BE2C (cell line): Measurements from ENCODE around the gene CALCOCO1.

ENCODE experiments used
- DNase-seq: peaks from one replicate; pipeline ENCODE4 v3.0.0-alpha.2; 2020
- H3K27me3 ChIP-seq: fragments of 250-450 bp; sonication (Bioruptor Pico); 2 replicates; pipeline ENCODE4 v1.5.1; 2020; ENCODE audit warnings: mild to moderate bottlenecking
- H3K36me3 ChIP-seq: fragments of 250-450 bp; sonication (Bioruptor Pico); 2 replicates; pipeline ENCODE4 v1.5.1; 2020; ENCODE audit warnings: mild to moderate bottlenecking
- H3K4me1 ChIP-seq: fragments of 250-450 bp; sonication (Bioruptor Pico); 2 replicates; pipeline ENCODE4 v1.5.1; 2020
- H3K4me3 ChIP-seq: 2 replicates; pipeline ENCODE4 v1.5.1; 2011; ENCODE audit warnings: low read depth, low read length
- H3K9me3 ChIP-seq: fragments of 250-450 bp; sonication (Bioruptor Pico); 2 replicates; pipeline ENCODE4 v1.5.1; 2020
- TF ChIP-seq, protein P1 (sequence below): IDR thresholded peaks from 2 replicates; pipeline ENCODE4 v1.5.1; 2012; ENCODE audit warnings: mild to moderate bottlenecking, low read depth, low read length

CALCOCO1 gene

DNA sequence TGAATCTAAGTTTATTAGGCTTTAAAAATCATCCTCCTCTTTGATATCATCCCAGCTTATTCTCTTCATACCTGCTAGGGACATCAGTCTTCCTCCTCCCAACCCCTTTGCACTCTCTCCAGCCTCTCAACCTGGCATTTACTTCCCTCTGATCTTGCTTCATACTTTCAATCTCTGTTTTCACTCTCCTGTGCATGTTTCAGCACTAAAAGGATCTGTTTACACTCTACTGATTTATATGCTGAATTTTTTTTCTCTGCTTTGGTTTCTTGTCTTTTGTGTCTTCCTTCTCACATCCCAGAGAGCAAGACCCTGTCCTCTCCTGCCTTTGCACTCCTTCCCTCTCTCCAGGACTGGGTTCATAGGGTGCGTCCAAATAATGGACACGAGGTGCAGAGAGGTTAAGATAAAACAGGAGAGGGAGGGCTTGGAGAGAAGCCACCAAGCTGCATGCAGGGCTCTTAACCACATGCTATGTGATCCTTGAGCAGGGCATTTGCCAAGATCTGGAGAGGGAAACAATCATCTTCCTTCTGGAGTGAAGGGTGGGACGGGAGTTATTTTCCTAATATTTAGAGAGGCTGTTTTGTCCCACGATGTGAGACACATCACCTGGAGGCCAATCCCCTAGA is 27.5 kb upstream of the CALCOCO1 start:
- Histone ChIP-seq H3K4me3 (no peak overlapping the region), H3K27me3 (peaks cover 78% of the 10 kb centered on the region), H3K9me3 (no peaks in the 10 kb centered on the region), H3K4me1 (peaks cover 3% of the 10 kb centered on the region; the same call in 1 of the 2 replicates), H3K36me3 (no peaks in the 10 kb centered on the region)
- TF ChIP-seq, protein P1, sequence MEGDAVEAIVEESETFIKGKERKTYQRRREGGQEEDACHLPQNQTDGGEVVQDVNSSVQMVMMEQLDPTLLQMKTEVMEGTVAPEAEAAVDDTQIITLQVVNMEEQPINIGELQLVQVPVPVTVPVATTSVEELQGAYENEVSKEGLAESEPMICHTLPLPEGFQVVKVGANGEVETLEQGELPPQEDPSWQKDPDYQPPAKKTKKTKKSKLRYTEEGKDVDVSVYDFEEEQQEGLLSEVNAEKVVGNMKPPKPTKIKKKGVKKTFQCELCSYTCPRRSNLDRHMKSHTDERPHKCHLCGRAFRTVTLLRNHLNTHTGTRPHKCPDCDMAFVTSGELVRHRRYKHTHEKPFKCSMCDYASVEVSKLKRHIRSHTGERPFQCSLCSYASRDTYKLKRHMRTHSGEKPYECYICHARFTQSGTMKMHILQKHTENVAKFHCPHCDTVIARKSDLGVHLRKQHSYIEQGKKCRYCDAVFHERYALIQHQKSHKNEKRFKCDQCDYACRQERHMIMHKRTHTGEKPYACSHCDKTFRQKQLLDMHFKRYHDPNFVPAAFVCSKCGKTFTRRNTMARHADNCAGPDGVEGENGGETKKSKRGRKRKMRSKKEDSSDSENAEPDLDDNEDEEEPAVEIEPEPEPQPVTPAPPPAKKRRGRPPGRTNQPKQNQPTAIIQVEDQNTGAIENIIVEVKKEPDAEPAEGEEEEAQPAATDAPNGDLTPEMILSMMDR: no peak
- DNase-seq: no peak

DNA sequence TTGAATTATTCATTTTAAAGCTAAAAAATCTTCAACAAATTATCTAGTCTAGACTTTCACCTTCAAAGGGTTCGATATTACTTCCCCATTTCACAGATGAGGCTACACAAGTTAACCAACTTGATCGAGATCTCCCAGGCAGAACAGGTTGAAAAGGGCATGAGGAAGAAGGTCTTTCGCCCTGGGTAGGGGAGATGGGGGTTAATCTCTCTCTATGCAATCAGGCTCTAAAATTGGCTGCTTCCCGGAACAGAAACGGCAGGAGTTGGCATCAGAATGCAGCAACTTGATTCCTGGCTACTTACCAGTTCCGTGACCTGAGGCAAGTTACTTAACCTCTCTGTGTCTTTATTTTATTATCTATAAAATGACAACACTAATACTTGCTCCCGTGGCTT is 26.9 kb upstream of the CALCOCO1 start:
- no peak overlapping the region for H3K4me3 ChIP-seq
- no peak for DNase-seq
- H3K36me3 ChIP-seq: no peaks in the 10 kb centered on the region
- no peaks in the 10 kb centered on the region for H3K9me3 ChIP-seq
- H3K27me3 ChIP-seq: peaks cover 78% of the 10 kb centered on the region
- H3K4me1 ChIP-seq: peaks cover 3% of the 10 kb centered on the region; the same call in 1 of the 2 replicates
- TF ChIP-seq, protein P1: no peak

DNA sequence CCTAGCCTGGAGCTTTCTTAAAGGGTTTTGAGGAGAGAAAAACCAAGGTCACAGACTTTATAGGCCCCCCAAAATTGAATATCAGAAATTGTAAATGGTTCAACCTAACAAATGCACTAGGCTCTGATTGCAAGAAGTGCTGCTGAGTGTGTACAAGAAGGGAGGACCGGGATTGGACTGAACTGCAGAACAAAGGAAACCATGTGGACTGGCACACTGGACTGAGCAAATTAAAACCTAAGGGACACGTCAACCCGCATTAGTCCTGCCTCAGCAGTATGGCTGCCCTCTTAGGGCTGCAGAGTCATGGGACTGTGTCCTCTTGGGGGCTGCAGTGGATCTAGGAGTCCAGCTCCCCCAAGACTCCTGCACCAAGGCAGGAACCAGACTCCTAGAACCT is 25.4 kb upstream of the CALCOCO1 start:
- no peak overlapping the region for H3K4me3 ChIP-seq
- no peaks in the 10 kb centered on the region for H3K36me3 ChIP-seq
- no peaks in the 10 kb centered on the region for H3K9me3 ChIP-seq
- peaks cover 3% of the 10 kb centered on the region; the same call in 1 of the 2 replicates for H3K4me1 ChIP-seq
- TF ChIP-seq, protein P1: no peak
- DNase-seq: no peak
- peaks cover 78% of the 10 kb centered on the region for H3K27me3 ChIP-seq

DNA sequence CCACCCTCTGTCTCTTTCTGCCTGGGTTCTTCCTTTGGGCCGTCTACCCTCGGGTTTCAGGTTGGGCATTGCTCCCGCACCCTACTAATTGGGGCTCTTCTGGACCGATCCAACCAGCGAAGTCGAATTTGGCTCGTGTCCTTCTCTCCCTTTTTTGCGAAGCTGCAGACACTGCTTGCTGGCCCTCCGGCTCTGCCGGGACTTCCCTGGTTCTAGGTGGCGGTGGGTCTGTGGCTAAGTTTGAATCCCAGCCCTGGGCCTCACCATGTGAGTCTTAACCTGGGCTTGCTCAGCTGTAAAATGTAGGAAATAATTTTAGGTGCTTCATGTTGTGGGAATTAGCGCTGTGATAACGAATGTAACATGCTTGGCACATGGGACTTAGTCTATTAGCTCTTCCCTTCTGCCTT is 24.9 kb upstream of the CALCOCO1 start:
- Histone ChIP-seq H3K36me3 (no peaks in the 10 kb centered on the region), H3K27me3 (peaks cover 80% of the 10 kb centered on the region), H3K4me1 (peaks cover 3% of the 10 kb centered on the region; the same call in 1 of the 2 replicates), H3K4me3 (no peak overlapping the region), H3K9me3 (no peaks in the 10 kb centered on the region)
- no peak for DNase-seq
- TF ChIP-seq, protein P1: no peak

DNA sequence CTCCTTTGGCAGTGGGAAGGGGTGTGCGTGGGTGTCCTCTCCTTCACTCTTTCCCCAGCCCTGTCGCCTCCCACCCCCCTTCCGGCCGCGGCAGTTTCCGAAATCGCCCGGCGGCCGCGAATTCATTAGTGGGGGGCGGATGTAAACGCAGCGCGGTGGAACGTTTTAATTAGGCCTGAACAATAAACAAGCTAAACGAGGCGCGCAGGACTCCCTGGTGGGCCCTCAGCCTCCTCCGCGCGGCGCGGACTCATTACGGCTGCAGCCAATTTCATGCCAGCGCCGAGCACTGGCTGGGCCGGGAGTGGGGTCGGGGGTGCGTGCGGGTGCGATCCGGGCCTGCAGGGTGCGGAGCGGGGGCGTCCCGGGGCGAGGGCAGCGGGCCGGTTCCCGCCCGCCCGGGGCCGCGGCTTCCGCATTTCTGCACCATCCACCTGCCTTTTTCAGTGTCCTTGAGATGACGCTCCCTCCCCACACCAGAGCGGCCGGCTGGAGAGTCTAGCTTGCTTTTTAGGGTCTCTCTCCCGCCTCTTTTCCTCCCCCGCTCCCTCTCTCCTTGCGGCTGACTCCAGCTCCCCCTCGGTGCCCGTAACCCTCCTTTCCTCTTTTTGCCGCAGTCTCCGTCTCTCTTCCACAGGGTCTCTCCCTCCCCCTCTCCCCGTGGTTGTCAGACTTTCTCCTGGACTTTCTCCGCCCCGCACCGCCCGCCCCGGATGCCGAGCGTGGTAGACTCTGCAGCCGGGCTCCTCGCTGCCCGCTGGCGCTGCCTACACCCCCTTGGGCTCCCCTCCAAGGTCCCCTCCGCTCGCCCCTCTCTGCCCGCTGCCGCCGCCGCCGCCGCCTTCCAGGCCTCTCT is 24.3 kb upstream of the CALCOCO1 start, which contains the start of gene CISTR:
CISTR (minus strand) TSS at position 644 of the 856 bp plus-strand sequence.
- H3K36me3 ChIP-seq: no peaks in the 10 kb centered on the region
- TF ChIP-seq, protein P1: no peak
- peak; percentile 19 for DNase-seq
- peaks cover 3% of the 10 kb centered on the region; the same call in 1 of the 2 replicates for H3K4me1 ChIP-seq
- no peaks in the 10 kb centered on the region for H3K9me3 ChIP-seq
- H3K4me3 ChIP-seq: peak within 1 kb of the TSS; percentile 49
- peaks cover 84% of the 10 kb centered on the region for H3K27me3 ChIP-seq
